ENCODE data around the gene KRT35.

KRT35 gene

GRCh38 chr17:41489531-41489930 is 8.6 kb upstream of the KRT35 start, which contains the start of gene KRT36:
Gene KRT36, minus strand, starts transcription at chr17:41489910. Its CDS starts 46 bp downstream, at chr17:41489864.
- no peak for DNase-seq (ENCODE audit: low read depth, low spot score)

DNA sequence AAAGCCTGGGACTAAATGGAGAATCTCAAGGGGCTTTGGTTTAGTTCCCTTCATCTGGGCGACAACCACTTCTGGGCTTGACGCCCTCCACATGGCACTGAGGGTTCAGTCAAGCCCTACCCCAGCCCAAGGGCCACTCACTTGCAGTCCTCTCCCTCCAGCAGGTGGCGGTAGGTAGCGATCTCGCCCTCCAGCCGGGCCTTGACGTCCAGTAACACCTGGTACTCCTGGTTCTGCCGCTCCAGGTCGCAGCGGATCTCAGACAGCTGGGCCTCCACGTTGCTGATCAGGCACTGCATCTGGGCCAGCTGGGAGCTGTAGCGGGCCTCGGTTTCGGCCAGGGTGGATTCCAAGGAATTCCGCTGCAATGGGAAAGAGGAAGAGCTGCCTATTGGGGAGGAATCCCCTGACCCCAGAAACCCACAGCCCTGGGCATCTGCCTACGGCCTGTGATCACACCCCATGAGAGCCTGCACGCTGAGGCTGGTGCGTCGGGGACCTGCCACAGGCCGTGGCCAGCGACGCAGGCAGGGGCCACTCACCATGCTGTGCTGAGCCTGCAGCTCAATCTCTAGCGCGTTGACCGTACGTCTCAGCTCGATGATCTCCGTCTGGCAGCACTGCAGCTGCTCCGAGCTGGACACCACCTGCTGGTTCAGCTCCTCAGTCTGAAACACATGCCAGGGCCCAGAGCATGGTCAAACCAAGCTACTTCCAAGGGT is 6.0 kb upstream of the KRT35 start:
- no peak for DNase-seq (ENCODE audit: low read depth, low spot score)

DNA sequence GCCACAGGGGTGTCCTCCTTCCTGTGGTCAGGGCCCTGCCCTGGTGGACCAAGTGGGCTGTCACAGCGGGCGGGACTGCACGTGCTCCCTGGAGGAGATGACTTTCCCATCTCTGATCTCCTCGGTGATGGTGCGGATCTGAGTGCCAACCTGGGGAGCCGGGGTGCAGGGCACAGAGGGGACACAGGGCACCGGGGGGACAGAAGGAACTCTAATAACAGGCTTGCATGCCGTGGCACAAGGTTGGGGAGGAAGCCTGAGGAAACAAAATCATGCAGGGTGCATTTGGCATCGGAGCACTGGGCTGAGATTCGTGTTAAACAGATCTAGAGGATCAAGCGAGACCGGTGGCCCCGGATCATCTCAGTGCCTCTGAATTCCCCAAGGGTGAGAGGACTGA is 5.4 kb upstream of the KRT35 start:
- DNase-seq (ENCODE audit: low read depth, low spot score): no peak

DNA sequence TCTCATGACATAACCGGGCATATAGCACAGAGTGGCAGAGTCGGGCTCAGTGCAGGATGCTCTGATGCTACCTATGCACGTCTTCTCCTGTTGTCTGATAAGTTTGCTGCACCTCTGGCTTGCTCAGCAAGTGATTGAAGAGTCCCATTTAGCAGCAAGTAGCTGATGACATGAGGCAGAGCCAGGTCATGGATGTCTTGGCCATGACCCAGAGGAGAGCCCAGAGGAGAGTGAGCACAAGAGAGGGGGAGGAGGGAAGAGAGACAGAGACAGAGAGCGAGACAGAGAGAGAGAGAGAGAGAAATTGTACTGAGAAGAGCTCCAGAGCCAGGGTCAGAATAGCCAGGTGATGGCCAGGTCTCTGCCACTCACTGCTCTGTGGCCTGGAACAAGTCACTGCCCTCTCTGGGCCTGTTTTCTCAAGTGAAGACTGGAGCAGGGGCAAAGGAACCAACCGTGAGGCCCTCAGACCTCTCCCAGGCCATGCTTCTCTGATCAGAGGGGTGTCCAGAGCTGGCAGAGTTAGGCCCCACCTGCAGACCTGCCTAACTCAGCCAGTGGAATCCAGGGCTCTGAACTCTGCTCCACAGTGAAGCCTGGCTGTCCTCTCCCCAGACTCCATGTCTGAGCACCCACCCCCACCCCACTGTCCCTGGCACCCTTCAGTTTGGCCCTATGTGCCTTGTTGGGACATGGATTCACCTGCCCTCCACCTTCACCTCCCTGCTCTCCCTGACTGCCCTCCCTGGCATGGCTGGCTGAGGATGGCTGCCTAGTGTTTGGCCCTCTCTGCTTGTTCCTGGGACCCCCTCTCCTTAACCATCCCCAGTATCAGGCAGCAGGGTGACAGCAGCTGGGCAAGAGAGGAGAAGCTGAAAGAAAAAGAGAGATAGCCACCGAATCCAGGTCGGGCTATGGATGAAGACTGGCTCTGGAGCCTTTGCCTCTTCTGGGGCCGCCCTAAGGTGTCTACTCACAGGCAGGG is 4.3 kb upstream of the KRT35 start:
- DNase-seq (ENCODE audit: low read depth, low spot score): no peak

DNA sequence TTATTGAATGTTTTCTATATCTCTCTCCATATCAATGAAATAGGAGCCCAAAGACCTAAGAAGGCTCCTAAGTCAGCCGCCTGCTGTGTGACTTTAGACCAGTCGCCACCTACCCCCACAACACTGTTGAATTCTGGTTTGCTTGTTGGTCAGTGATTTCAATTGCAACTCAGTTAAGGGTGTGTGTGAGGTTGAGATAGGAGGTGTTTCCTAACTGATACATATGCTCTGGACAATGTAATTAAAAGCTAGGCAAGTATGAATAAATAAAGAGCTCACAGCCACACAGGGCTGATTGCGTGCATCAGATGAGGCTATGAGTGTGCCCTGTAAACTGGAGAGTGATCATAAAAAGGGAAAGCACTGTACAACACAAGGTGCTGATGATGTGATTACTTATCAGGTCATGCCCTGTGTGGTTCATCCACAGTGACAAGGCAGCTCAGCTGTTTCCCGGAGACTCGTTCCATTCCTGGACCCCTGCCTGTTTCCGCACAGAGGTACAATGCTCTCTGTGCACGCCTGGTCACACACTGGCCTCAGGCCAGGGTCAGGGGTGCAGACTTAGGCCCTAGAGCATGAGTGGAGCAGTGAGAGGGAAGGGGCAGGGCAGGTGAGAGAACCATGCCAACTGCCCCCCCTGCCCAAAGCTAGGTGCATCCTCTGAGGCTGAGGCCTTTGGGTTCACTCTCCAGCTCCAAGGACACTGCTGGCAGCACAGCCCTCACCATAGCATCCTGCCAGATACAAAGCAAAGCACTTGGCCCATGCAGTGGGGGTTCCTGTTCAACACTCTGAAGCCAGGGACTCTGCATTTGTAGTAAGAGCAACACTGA is 3.3 kb upstream of the KRT35 start:
- no peak for DNase-seq (ENCODE audit: low read depth, low spot score)

GRCh38 chr17:41483531-41483930 is 2.6 kb upstream of the KRT35 start:
- no peak for DNase-seq (ENCODE audit: low read depth, low spot score)

DNA sequence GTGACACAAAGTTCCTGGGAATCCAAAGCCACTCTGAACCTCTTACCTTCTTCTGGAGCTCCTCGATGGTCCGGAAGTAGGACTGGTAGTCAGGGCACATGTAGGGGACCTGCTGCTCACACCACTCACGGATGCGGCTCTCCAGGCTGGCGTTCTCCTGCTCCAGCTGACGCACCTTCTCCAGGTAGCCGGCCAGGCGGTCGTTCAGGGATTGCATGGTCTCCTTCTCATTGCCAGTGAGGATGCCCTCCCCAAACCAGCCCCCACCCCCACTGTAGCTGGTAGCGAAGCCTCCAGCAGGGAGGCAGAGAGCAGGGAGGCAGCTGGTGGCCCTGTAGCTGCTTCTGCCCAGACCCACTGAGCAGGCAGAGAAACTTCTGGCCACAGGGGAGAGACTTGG is 370 bp downstream of the KRT35 start:
- no peak for DNase-seq (ENCODE audit: low read depth, low spot score)

GRCh38 chr17:41480136-41480535 is 815 bp downstream of the KRT35 start:
- no peak for DNase-seq (ENCODE audit: low read depth, low spot score)

DNA sequence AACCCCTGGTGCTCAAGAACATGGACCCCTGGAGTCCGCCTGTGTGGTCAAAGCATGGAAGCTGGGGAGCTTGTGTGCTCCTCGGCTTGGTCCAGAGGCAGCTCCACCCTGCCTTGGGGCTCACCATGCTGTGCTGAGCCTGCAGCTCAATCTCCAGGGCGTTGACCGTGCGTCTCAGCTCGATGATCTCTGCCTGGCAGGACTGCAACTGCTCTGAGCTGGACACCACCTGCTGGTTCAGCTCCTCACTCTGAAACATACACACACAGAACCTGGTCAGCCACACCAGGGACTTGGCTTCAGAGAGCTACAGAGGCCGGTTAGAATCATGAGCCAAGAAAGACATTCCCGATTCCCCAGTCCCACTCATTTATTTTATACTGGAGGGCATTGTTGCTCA is 2.7 kb downstream of the KRT35 start:
- no peak for DNase-seq (ENCODE audit: low read depth, low spot score)

DNA sequence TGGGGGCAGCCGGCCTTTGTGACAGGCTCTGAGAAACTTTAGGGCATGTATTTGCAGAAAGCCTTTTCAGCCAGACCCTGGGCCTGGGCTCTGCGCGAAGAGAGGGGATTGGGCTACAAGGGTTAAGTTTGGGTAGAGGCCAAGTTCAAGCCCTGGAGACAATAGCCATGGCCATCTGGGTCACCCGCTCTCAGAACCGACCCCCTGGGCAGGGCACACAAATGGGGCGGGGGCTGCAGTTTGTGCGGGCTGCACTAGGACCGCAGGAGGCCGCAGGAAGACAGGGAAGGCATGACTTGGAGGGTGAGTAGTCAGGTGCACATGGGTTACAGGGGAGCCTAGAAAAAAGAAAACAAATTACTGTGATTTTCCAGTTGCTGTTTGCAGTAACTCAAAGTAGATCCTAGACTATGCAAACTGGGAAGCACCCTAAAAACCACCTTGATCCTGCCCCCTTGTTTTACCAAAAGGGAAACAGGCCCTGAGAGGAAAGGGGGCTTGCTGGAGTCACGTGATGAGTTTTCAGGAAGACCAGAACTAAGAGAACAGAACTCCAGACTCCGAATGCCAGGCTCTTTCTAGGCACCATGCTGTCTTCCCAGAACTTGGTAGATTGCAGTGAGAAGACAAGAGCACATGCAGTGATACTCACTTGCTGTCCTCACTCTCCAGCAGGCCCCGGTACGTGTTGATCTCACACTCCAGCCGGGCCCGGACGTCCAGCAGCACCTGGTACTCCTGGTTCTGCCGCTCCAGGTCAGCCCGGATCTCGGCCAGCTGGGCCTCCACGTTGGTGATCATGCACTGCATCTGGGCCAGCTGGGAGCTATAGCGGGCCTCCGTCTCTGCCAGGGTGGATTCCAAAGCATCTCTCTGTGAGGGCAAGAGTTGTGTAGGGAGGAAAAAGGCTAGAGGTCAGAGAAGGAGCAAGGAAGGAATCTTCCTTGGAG is 3.8 kb downstream of the KRT35 start:
- DNase-seq (ENCODE audit: low read depth, low spot score): no peak

- DNase-seq (ENCODE audit: low read depth, low spot score): no peak
These were observed 5.5 kb downstream of the KRT35 start for GRCh38 chr17:41475421-41475820.

GRCh38 chr17:41474863-41475262 is 6.1 kb downstream of the KRT35 start:
- no peak for DNase-seq (ENCODE audit: low read depth, low spot score)

DNA sequence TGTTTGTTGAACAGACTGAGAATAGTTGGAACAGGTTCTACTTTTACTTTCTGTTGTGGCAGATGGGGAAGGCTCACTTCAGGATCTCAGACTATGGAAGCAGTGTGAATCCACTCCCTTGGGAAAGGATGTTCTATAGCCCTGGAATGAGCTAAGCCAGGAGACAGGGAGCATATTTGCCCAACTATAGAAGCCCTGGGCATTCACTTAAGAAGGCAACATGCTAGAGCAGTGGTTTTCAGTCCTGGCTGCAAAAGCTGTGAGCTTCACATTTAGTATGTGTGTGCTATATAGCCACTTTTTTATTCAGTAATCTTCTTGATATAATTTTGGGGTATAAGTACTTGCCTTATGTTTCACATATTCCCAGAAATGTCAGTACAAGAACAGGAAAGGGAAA is 12.6 kb downstream of the KRT35 start:
- DNase-seq (ENCODE audit: low read depth, low spot score): no peak

- DNase-seq (ENCODE audit: low read depth, low spot score): no peak
These were observed 13.4 kb downstream of the KRT35 start for GRCh38 chr17:41467561-41467960.

GRCh38 chr17:41466988-41467387 is 14.0 kb downstream of the KRT35 start, which contains the start of gene KRT32:
Gene KRT32, minus strand, starts transcription at chr17:41467386. Its CDS starts 61 bp downstream, at chr17:41467325.
- DNase-seq (ENCODE audit: low read depth, low spot score): no peak

DNA sequence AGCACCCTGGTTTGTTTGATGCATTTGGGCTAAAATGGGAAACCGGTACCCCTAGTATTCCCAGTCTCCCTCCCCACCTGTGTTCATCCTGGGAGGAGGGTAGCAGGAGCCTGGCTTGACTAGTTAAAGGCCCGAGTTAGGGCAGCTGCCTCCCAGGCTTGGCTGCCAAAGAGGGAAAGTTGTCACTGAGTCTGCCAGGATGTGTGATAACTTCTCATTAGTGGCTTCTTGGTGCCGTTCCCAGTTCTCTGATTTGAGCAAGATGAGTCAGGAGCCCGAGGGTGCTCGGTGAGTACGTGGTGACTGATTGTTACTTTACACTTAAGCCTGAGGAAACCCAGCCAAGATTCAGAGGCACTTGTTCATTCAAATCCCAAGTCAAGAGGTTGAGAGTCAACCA is 16.3 kb downstream of the KRT35 start:
- DNase-seq (ENCODE audit: low read depth, low spot score): no peak

GRCh38 chr17:41464173-41464572 is 16.8 kb downstream of the KRT35 start:
- DNase-seq (ENCODE audit: low read depth, low spot score): no peak

DNA sequence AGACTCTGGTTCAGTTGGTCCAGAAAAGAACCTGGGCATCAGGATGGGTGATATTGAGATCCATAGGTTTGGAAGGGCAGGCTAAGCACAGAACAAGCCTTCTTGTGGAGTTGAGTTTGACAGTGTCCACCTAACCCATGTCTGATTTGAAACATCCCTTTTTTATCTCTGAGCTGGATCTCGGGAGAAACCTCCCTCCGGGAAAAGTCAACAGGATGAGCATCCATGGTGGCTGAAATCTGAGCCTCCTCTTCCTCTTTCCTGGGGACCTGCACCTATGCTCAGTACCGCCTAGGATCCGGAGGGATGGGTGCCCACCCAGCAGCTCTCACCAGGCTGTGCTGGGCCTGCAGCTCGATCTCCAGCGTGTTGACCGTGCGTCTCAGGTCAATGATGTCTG is 17.2 kb downstream of the KRT35 start:
- DNase-seq (ENCODE audit: low read depth, low spot score): no peak

DNA sequence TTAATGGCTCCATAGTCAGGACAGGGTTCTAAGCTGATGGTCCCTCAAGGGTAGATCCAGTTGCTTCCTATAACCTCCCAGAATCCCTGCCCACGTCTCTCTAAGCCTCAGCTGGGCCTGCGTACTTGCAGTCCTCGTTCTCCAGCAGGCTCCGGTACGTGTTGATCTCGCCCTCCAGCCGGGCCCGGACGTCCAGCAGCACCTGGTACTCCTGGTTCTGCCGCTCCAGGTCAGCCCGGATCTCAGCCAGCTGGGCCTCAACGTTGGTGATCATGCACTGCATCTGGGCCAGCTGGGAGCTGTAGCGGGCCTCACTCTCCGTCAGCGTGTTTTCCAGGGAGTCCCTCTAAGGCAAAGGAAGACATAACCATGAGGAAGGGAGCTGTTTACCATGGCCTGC is 18.2 kb downstream of the KRT35 start:
- no peak for DNase-seq (ENCODE audit: low read depth, low spot score)

- no peak for DNase-seq (ENCODE audit: low read depth, low spot score)
These were observed 23.3 kb downstream of the KRT35 start for GRCh38 chr17:41457676-41458075.

- no peak for DNase-seq (ENCODE audit: low read depth, low spot score)
These were observed 24.7 kb downstream of the KRT35 start for GRCh38 chr17:41456204-41456603.
